RWPE2 (cell line): ENCODE data around the gene TSC22D4.
"Not testable (repeated sequence)": the region's sequence is repeated elsewhere in the genome, so short reads cannot be mapped to it uniquely, and the experiment has no call there.

Source experiments
- ATAC-seq: fragments of 200-7000 bp; cut with Tn5 transposase; 3 replicates; pipeline ENCODE4 v1.9.1; 2021; ENCODE audit warnings: low read depth
- DNase-seq: peaks from one replicate; pipeline ENCODE4 v3.0.0-alpha.2; 2020; ENCODE audit warnings: low spot score
- H3K27ac ChIP-seq: fragments of 450-650 bp; 2 replicates; pipeline ENCODE4 v1.5.1; 2017; ENCODE audit warnings: mild to moderate bottlenecking; ENCODE audit not compliant: poor library complexity, severe bottlenecking
- H3K27me3 ChIP-seq: fragments of 250-450 bp; sonication (Bioruptor Pico); 2 replicates; pipeline ENCODE4 v1.5.1; 2021; ENCODE audit warnings: mild to moderate bottlenecking, moderate library complexity; ENCODE audit not compliant: insufficient read depth, poor library complexity, severe bottlenecking
- H3K36me3 ChIP-seq: fragments of 250-450 bp; sonication (Bioruptor Pico); 2 replicates; pipeline ENCODE4 v1.5.1; 2020; ENCODE audit warnings: low read depth, mild to moderate bottlenecking, moderate library complexity
- H3K4me1 ChIP-seq: fragments of 250-450 bp; sonication (Bioruptor Pico); 2 replicates; pipeline ENCODE4 v1.5.1; 2021; ENCODE audit warnings: mild to moderate bottlenecking, moderate library complexity; ENCODE audit not compliant: insufficient read depth, poor library complexity, severe bottlenecking
- H3K4me3 ChIP-seq: fragments of 250-450 bp; sonication (Bioruptor Pico); 2 replicates; pipeline ENCODE4 v1.5.1; 2021; ENCODE audit warnings: mild to moderate bottlenecking, moderate library complexity; ENCODE audit not compliant: severe bottlenecking
- H3K9me3 ChIP-seq: fragments of 250-450 bp; sonication (Bioruptor Pico); 2 replicates; pipeline ENCODE4 v1.5.1; 2021; ENCODE audit warnings: mild to moderate bottlenecking, moderate library complexity; ENCODE audit not compliant: severe bottlenecking
- CTCF ChIP-seq: fragments of 450-650 bp; IDR thresholded peaks from one replicate; pipeline ENCODE4 v1.5.1; 2017; ENCODE audit warnings: mild to moderate bottlenecking, moderate library complexity; ENCODE audit not compliant: poor library complexity, severe bottlenecking

The TSC22D4 gene

GRCh38 chr7:100452513-100452912 lies 26.5 kb downstream of the TSC22D4 start:
- H3K27ac ChIP-seq, result no peak overlapping the region
- no peaks in the 10 kb centered on the region for H3K36me3 ChIP-seq
- no peak overlapping the region for H3K4me3 ChIP-seq
- no peaks in the 10 kb centered on the region for H3K27me3 ChIP-seq
- H3K4me1 ChIP-seq, result no peaks in the 10 kb centered on the region
- H3K9me3 ChIP-seq, result no peaks in the 10 kb centered on the region
- DNase-seq, result no peak
- no peak for TF ChIP-seq CTCF
- ATAC-seq, result no peak

- TF ChIP-seq CTCF, result no peak
- Histone ChIP-seq H3K27me3 (no peaks in the 10 kb centered on the region), H3K9me3 (no peaks in the 10 kb centered on the region), H3K4me3 (no peak overlapping the region), H3K4me1 (peaks cover 4% of the 10 kb centered on the region), H3K27ac (no peak overlapping the region), H3K36me3 (no peaks in the 10 kb centered on the region)
- DNase-seq (no peak), ATAC-seq (no peak)
These were observed 29.7 kb downstream of the TSC22D4 start for GRCh38 chr7:100449190-100449795.

GRCh38 chr7:100447363-100447762 lies 31.7 kb downstream of the TSC22D4 start:
- not testable (repeated sequence) for H3K4me1 ChIP-seq, H3K36me3 ChIP-seq, DNase-seq, H3K4me3 ChIP-seq, H3K27ac ChIP-seq, H3K9me3 ChIP-seq, ATAC-seq, H3K27me3 ChIP-seq

GRCh38 chr7:100446040-100446439 lies 33.0 kb downstream of the TSC22D4 start:
- peak; percentile 35; the same call in 1 of the 3 replicates for ATAC-seq
- DNase-seq, result no peak
- H3K36me3 ChIP-seq, result no peaks in the 10 kb centered on the region
- no peak overlapping the region for H3K4me3 ChIP-seq
- TF ChIP-seq CTCF, result no peak
- H3K27ac ChIP-seq, result no peak overlapping the region
- H3K9me3 ChIP-seq, result no peaks in the 10 kb centered on the region
- H3K4me1 ChIP-seq, result peaks cover 4% of the 10 kb centered on the region
- no peaks in the 10 kb centered on the region for H3K27me3 ChIP-seq

- Histone ChIP-seq H3K27me3 (no peaks in the 10 kb centered on the region), H3K36me3 (no peaks in the 10 kb centered on the region), H3K4me3 (no peak overlapping the region), H3K4me1 (peaks cover 4% of the 10 kb centered on the region), H3K27ac (peak overlapping the region; percentile 18), H3K9me3 (no peaks in the 10 kb centered on the region)
- ATAC-seq, result peak; percentile 46
- no peak for TF ChIP-seq CTCF
- no peak for DNase-seq
These were observed 34.4 kb downstream of the TSC22D4 start for GRCh38 chr7:100444311-100445278.
